Trophoblast cell (in vitro differentiated cells and primary cell): ENCODE data around the gene ACIN1.
"Not testable (repeated sequence)": the region's sequence is repeated elsewhere in the genome, so short reads cannot be mapped to it uniquely, and the experiment has no call there.

Experiments used
- DNase-seq, 2 donors: peaks; one replicate each; pipeline ENCODE4 v3.0.0-alpha.2; 2016
- H2AFZ ChIP-seq: 2 replicates; pipeline ENCODE4 v1.6.1; 2013; ENCODE audit warnings: low read length, moderate library complexity, mild to moderate bottlenecking; ENCODE audit not compliant: insufficient read depth, poor library complexity
- H2AK5ac ChIP-seq: 2 replicates; pipeline ENCODE4 v1.6.1; 2013; ENCODE audit warnings: mild to moderate bottlenecking, low read length
- H2BK120ac ChIP-seq: 2 replicates; pipeline ENCODE4 v1.6.1; 2013; ENCODE audit warnings: low read length, mild to moderate bottlenecking, moderate library complexity; ENCODE audit not compliant: insufficient read depth, poor library complexity
- H2BK12ac ChIP-seq: 2 replicates; pipeline ENCODE4 v1.6.1; 2013; ENCODE audit warnings: mild to moderate bottlenecking, low read length, moderate library complexity
- H2BK5ac ChIP-seq: 2 replicates; pipeline ENCODE4 v1.6.1; 2013; ENCODE audit warnings: low read length, low read depth, moderate library complexity, mild to moderate bottlenecking; ENCODE audit not compliant: poor library complexity
- H3K14ac ChIP-seq: 2 replicates; pipeline ENCODE4 v1.6.1; 2013; ENCODE audit warnings: mild to moderate bottlenecking, low read length
- H3K18ac ChIP-seq: 2 replicates; pipeline ENCODE4 v1.6.1; 2013; ENCODE audit warnings: mild to moderate bottlenecking, low read length
- H3K23ac ChIP-seq: 2 replicates; pipeline ENCODE4 v1.6.1; 2013; ENCODE audit warnings: low read length
- H3K27ac ChIP-seq: 2 replicates; pipeline ENCODE4 v1.5.1; 2013; ENCODE audit warnings: low read depth, mild to moderate bottlenecking, inconsistent platforms, low read length, moderate library complexity
- H3K27me3 ChIP-seq: 2 replicates; pipeline ENCODE4 v1.6.1; 2013; ENCODE audit warnings: inconsistent platforms, mild to moderate bottlenecking, low read length, moderate library complexity; ENCODE audit not compliant: insufficient read depth
- H3K36me3 ChIP-seq, 2 experiments: 1 replicate in 1 of 2; 2 replicates in 1 of 2; pipeline ENCODE4 v1.6.1; 2013; ENCODE audit warnings: low read length in 2 of 2, mild to moderate bottlenecking in 2 of 2, moderate library complexity in 1 of 2; ENCODE audit not compliant: insufficient read depth in 2 of 2, control insufficient read depth in 1 of 2
- H3K4ac ChIP-seq: 2 replicates; pipeline ENCODE4 v1.6.1; 2013; ENCODE audit warnings: low read depth, mild to moderate bottlenecking, low read length, moderate library complexity
- H3K4me1 ChIP-seq, 2 experiments: 1 replicate in 1 of 2; 2 replicates in 1 of 2; pipeline ENCODE4 v1.6.1; 2013; ENCODE audit warnings: low read length in 2 of 2, mild to moderate bottlenecking in 2 of 2, moderate library complexity in 1 of 2; ENCODE audit not compliant: insufficient read depth in 2 of 2, control insufficient read depth in 1 of 2
- H3K4me2 ChIP-seq: 2 replicates; pipeline ENCODE4 v1.6.1; 2013; ENCODE audit warnings: inconsistent platforms, mild to moderate bottlenecking, low read length, moderate library complexity
- H3K4me3 ChIP-seq: 2 replicates; pipeline ENCODE4 v1.5.1; 2013; ENCODE audit warnings: mild to moderate bottlenecking, low read depth, low read length, inconsistent platforms
- H3K79me1 ChIP-seq: one replicate; pipeline ENCODE4 v1.6.1; 2013; ENCODE audit warnings: low read length
- H3K79me2 ChIP-seq: 2 replicates; pipeline ENCODE4 v1.6.1; 2013; ENCODE audit warnings: low read length, mild to moderate bottlenecking; ENCODE audit not compliant: control insufficient read depth, insufficient read depth, poor library complexity
- H3K9ac ChIP-seq: 2 replicates; pipeline ENCODE4 v1.6.1; 2013; ENCODE audit warnings: mild to moderate bottlenecking, low read length
- H3K9me3 ChIP-seq: 2 replicates; pipeline ENCODE4 v1.6.1; 2013; ENCODE audit warnings: low read depth, mild to moderate bottlenecking, control low read depth, inconsistent platforms, low read length; ENCODE audit not compliant: insufficient read depth
- H4K12ac ChIP-seq: 2 replicates; pipeline ENCODE4 v1.6.1; 2013; ENCODE audit warnings: low read depth, mild to moderate bottlenecking, low read length, moderate library complexity
- H4K8ac ChIP-seq: 2 replicates; pipeline ENCODE4 v1.6.1; 2013; ENCODE audit warnings: low read depth, mild to moderate bottlenecking, low read length, moderate library complexity
- H4K91ac ChIP-seq: one replicate; pipeline ENCODE4 v1.6.1; 2013; ENCODE audit warnings: low read depth, mild to moderate bottlenecking, low read length, moderate library complexity
- WGBS: extraction: QIAGEN DNeasy Blood & Tissue Kit; methylation state at CpG from one replicate; pipeline ENCODE4 v1.1.7; 2013; ENCODE audit warnings: missing lambda C conversion rate; ENCODE audit not compliant: insufficient read length, insufficient coverage; ENCODE audit errors: extremely low coverage; 5-methylcytosine and 5-hydroxymethylcytosine counted together

Gene ACIN1

DNA sequence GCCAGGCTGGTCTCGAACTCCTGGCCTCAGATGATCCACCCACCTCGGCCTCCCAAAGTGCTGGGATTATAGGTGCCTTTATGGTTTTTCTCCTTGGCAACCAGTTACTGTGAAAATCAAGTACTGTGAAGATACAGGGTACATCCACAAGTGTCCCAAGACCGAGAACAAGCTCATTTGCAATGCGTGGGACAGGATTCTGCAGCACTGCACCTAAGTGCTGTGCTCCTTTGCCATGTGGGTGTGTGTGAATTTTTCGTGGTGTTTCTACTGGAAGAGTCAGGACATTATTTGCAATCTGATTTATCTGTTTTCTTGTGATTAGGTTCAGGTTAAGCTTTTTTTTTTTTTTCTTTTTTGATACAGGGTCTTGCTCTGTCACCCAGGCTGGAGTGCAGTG is 77.8 kb downstream of the ACIN1 start:
- Histone ChIP-seq H4K8ac (no peak overlapping the region), H3K27me3 (no peaks in the 10 kb centered on the region), H3K36me3 (no peaks in the 10 kb centered on the region), H3K23ac (no peak overlapping the region), H3K4me1 (no peaks in the 10 kb centered on the region), H3K18ac (no peak overlapping the region), H4K12ac (no peak overlapping the region), H2AK5ac (no peak overlapping the region), H3K14ac (no peak overlapping the region), H2BK120ac (no peak overlapping the region), H3K9ac (no peak overlapping the region), H2AFZ (no peak overlapping the region), H3K4ac (no peak overlapping the region), H4K91ac (no peak overlapping the region), H3K4me2 (no peak overlapping the region), H3K4me3 (no peak overlapping the region), H2BK5ac (no peak overlapping the region), H3K79me1 (no peaks in the 10 kb centered on the region), H2BK12ac (no peak overlapping the region), H3K9me3 (no peaks in the 10 kb centered on the region), H3K79me2 (no peaks in the 10 kb centered on the region), H3K27ac (no peak overlapping the region)
- DNase-seq, result no peak
- no CpG with 5 or more reads among the region's 5 CpGs for WGBS

DNA sequence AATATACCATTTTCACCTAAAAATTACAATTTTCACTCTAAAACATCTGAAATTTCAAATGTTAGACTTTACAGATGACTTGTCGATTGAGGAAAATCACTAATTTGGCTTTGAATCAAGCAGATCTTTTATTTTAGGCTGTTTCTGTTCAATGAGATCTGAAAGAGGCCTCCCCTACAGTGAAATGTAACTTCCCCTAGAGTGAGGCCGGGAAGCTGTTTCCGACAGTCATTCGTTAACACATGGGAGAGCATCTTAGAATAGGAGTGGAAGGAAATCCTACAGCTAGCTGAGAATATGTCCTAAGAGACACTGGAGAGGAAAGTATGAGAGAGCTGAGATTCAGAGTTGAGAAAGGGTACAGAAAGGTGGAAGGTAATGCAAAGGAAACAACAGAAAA is 79.3 kb downstream of the ACIN1 start:
- H3K18ac ChIP-seq, result no peak overlapping the region
- no CpG with 5 or more reads among the region's 4 CpGs for WGBS
- H3K79me1 ChIP-seq, result no peaks in the 10 kb centered on the region
- no peaks in the 10 kb centered on the region for H3K27me3 ChIP-seq
- no peaks in the 10 kb centered on the region for H3K9me3 ChIP-seq
- no peak overlapping the region for H4K12ac ChIP-seq
- H4K8ac ChIP-seq, result no peak overlapping the region
- no peak overlapping the region for H3K27ac ChIP-seq
- H3K14ac ChIP-seq, result no peak overlapping the region
- no peak overlapping the region for H3K9ac ChIP-seq
- H2AK5ac ChIP-seq, result no peak overlapping the region
- H2BK5ac ChIP-seq, result no peak overlapping the region
- no peak overlapping the region for H2AFZ ChIP-seq
- no peak overlapping the region for H2BK120ac ChIP-seq
- no peak overlapping the region for H3K4me2 ChIP-seq
- no peak overlapping the region for H3K4ac ChIP-seq
- no peak overlapping the region for H3K4me3 ChIP-seq
- H3K36me3 ChIP-seq, result no peaks in the 10 kb centered on the region
- no peaks in the 10 kb centered on the region for H3K4me1 ChIP-seq
- no peak for DNase-seq
- no peak overlapping the region for H3K23ac ChIP-seq
- H3K79me2 ChIP-seq, result no peaks in the 10 kb centered on the region
- H2BK12ac ChIP-seq, result no peak overlapping the region
- H4K91ac ChIP-seq, result no peak overlapping the region

DNA sequence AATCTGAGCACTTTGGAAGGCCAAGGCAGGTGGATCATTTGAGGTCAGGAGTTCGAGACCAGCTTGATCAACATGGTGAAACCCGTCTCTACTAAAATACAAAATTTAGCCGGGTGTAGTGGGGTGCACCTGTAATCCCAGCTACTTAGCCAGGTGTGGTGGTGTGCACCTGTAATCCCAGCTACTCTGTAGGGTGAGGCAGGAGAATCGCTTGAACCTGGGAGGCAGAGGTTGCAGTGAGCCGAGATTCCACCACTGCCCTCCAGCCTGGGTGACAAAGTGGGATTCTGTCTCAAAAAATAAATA is 81.2 kb downstream of the ACIN1 start:
- H3K9ac ChIP-seq, H2AFZ ChIP-seq, DNase-seq, H3K4ac ChIP-seq, H3K9me3 ChIP-seq, H2BK5ac ChIP-seq, H4K91ac ChIP-seq, H3K23ac ChIP-seq, H3K27ac ChIP-seq, H4K12ac ChIP-seq, H3K14ac ChIP-seq, H3K79me1 ChIP-seq, H3K27me3 ChIP-seq, H4K8ac ChIP-seq, H2BK12ac ChIP-seq, H3K79me2 ChIP-seq, H3K4me2 ChIP-seq, H3K36me3 ChIP-seq, H3K4me1 ChIP-seq, H2AK5ac ChIP-seq, H2BK120ac ChIP-seq, H3K18ac ChIP-seq, H3K4me3 ChIP-seq: not testable (repeated sequence)
- WGBS, result no CpG with 5 or more reads among the region's 5 CpGs

DNA sequence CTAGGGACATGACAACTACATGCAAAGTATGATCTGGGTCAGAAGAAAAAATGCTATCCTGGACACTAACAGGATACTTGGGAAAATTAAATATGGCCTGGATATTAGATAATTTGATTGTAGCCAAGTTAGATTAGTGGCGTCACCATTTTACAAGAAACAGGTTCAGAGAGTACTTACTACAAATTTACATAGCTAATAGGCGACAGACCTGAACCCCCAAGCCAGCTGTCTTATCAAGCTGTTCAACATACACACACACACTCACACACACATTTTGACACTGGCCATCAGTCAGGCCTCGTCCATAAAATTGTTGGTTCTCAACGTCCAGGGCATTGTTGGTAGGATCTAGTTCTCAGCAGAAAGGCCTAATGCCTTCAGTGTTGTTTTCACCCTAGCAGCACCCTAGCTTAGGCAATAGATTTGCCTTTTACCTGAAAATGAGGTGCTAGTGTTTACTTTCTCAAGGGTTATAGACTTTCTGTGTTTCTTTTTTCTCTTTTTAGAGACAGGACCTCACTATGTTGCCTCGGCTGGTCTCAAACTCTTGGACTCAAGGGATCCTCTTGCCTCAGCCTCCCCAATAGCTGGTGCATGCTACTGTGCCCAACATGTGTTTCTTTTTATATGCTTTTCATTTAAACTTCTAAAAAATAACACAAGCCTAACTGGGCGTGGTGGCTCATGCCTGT is 81.7 kb downstream of the ACIN1 start:
- Histone ChIP-seq H3K79me1 (peaks cover 4% of the 10 kb centered on the region), H4K91ac (no peak overlapping the region), H3K79me2 (no peaks in the 10 kb centered on the region), H3K4ac (no peak overlapping the region), H3K9me3 (no peaks in the 10 kb centered on the region), H3K14ac (no peak overlapping the region), H3K23ac (no peak overlapping the region), H3K9ac (no peak overlapping the region), H4K8ac (no peak overlapping the region), H2AFZ (no peak overlapping the region), H3K27ac (no peak overlapping the region), H3K4me2 (no peak overlapping the region), H2BK120ac (no peak overlapping the region), H2BK12ac (no peak overlapping the region), H3K18ac (no peak overlapping the region), H2AK5ac (no peak overlapping the region), H3K4me1 (no peaks in the 10 kb centered on the region), H3K36me3 (no peaks in the 10 kb centered on the region), H4K12ac (no peak overlapping the region), H3K27me3 (no peaks in the 10 kb centered on the region), H2BK5ac (no peak overlapping the region), H3K4me3 (no peak overlapping the region)
- no peak for DNase-seq
- WGBS, result no CpG with 5 or more reads among the region's 6 CpGs
